IPS-15b (cell line): ENCODE results near the gene SRP72.
"Not testable (repeated sequence)": the region's sequence is repeated elsewhere in the genome, so short reads cannot be mapped to it uniquely, and the experiment has no call there.

Experiments
- H3K27me3 ChIP-seq: one replicate; pipeline ENCODE4 v1.6.1; 2013; ENCODE audit warnings: low read length; ENCODE audit not compliant: control insufficient read depth, insufficient read depth
- H3K36me3 ChIP-seq: one replicate; pipeline ENCODE4 v1.6.1; 2013; ENCODE audit warnings: low read length; ENCODE audit not compliant: control insufficient read depth, insufficient read depth
- H3K4me1 ChIP-seq: one replicate; pipeline ENCODE4 v1.6.1; 2013; ENCODE audit warnings: mild to moderate bottlenecking, low read length; ENCODE audit not compliant: control insufficient read depth, insufficient read depth
- H3K4me3 ChIP-seq: one replicate; pipeline ENCODE4 v1.5.1; 2013; ENCODE audit warnings: low read depth, low read length
- H3K9ac ChIP-seq: one replicate; pipeline ENCODE4 v1.6.1; 2013; ENCODE audit warnings: low read depth, mild to moderate bottlenecking, low read length
- H3K9me3 ChIP-seq: one replicate; pipeline ENCODE4 v1.6.1; 2013; ENCODE audit warnings: mild to moderate bottlenecking, low read length; ENCODE audit not compliant: control insufficient read depth, insufficient read depth

Gene SRP72

DNA sequence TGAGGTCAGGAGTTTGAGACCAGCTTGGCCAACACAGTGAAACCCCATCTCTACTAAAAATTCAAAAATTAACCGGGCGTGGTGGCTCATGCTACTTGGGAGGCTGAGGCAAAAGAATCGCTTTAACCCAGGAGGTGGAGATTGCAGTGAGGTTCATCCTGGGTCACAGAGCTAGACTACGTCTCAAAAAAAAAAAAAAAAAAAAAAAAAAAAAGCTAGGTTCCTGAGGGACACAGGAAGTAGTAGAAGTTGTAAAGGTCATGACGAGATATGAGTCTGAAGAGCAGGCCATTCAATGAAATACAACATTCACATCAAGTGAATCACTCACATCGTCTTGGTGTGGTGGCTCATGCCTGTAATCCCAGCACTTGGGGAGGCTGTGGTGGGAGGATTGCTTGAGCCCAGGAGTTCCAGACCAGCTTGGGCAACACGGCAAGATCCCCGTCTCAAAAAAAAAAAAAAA, 1.1 kb upstream of the SRP72 start:
- H3K9ac ChIP-seq = peak overlapping the region; percentile 93
- not testable (repeated sequence) for H3K27me3 ChIP-seq, H3K36me3 ChIP-seq

GRCh38 chr4:56466910-56467283, 520 bp upstream of the SRP72 start:
- peaks cover 4% of the 10 kb centered on the region for H3K4me1 ChIP-seq
- no peaks in the 10 kb centered on the region for H3K9me3 ChIP-seq
- peaks cover 8% of the 10 kb centered on the region for H3K36me3 ChIP-seq
- peak overlapping the region; percentile 93 for H3K9ac ChIP-seq
- H3K27me3 ChIP-seq = no peaks in the 10 kb centered on the region
- peak overlapping the region; percentile 99 for H3K4me3 ChIP-seq

More for the DNA sequence above, 1.1 kb upstream of the SRP72 start:
- H3K4me1 ChIP-seq, H3K9me3 ChIP-seq: not testable (repeated sequence)
- H3K4me3 ChIP-seq = peak overlapping the region; percentile 99

- H3K9ac ChIP-seq = peak overlapping the region; percentile 93
- H3K9me3 ChIP-seq = no peaks in the 10 kb centered on the region
- peak overlapping the region; percentile 99 for H3K4me3 ChIP-seq
- no peaks in the 10 kb centered on the region for H3K27me3 ChIP-seq
- H3K36me3 ChIP-seq = peaks cover 8% of the 10 kb centered on the region
- peaks cover 4% of the 10 kb centered on the region for H3K4me1 ChIP-seq
Observed at GRCh38 chr4:56468097-56468422, 643 bp downstream of the SRP72 start.

GRCh38 chr4:56469489-56470210, 2.2 kb downstream of the SRP72 start:
- Histone ChIP-seq H3K9me3 (no peaks in the 10 kb centered on the region), H3K27me3 (no peaks in the 10 kb centered on the region), H3K4me3 (no peak overlapping the region), H3K9ac (no peak overlapping the region), H3K4me1 (peaks cover 4% of the 10 kb centered on the region), H3K36me3 (peaks cover 9% of the 10 kb centered on the region)

GRCh38 chr4:56475917-56476316, 8.5 kb downstream of the SRP72 start:
- Histone ChIP-seq H3K27me3 (no peaks in the 10 kb centered on the region), H3K36me3 (peaks cover 20% of the 10 kb centered on the region), H3K9ac (no peak overlapping the region), H3K4me1 (no peaks in the 10 kb centered on the region), H3K9me3 (no peaks in the 10 kb centered on the region), H3K4me3 (no peak overlapping the region)

GRCh38 chr4:56477192-56477702, 9.8 kb downstream of the SRP72 start:
- Histone ChIP-seq H3K27me3 (no peaks in the 10 kb centered on the region), H3K9ac (no peak overlapping the region), H3K9me3 (no peaks in the 10 kb centered on the region), H3K36me3 (peaks cover 15% of the 10 kb centered on the region), H3K4me3 (no peak overlapping the region), H3K4me1 (no peaks in the 10 kb centered on the region)

GRCh38 chr4:56480691-56481090, 13.3 kb downstream of the SRP72 start:
- H3K27me3 ChIP-seq = no peaks in the 10 kb centered on the region
- H3K9ac ChIP-seq = no peak overlapping the region
- H3K36me3 ChIP-seq = peaks cover 14% of the 10 kb centered on the region
- H3K4me3 ChIP-seq = no peak overlapping the region
- no peaks in the 10 kb centered on the region for H3K9me3 ChIP-seq
- no peaks in the 10 kb centered on the region for H3K4me1 ChIP-seq

DNA sequence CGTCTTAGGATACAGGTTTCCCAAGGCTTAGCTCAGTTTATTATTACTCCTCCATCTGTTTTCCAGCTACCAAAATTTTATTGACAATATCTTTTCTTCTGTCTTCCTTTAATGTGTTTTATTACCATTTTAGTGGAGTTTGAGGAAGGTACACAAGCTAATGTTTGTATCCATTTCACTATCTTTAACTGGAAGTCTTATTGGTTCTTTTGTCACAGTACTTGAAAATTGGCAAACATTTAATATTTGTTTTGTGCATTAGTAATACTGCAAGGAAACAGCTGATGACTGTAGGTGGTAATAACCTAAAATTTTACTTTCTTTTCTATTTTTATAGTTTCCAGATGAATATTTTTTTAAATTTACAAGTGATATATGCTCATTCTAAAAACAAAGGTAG, 28.8 kb downstream of the SRP72 start:
- H3K4me3 ChIP-seq = no peak overlapping the region
- no peaks in the 10 kb centered on the region for H3K9me3 ChIP-seq
- no peaks in the 10 kb centered on the region for H3K27me3 ChIP-seq
- no peak overlapping the region for H3K9ac ChIP-seq
- H3K36me3 ChIP-seq = peaks cover 7% of the 10 kb centered on the region
- no peaks in the 10 kb centered on the region for H3K4me1 ChIP-seq

GRCh38 chr4:56505269-56506130, 38.1 kb downstream of the SRP72 start, which contains the start of gene ARL9:
ARL9 (plus strand) TSS chr4:56505791; CDS start chr4:56505863, 72 bp downstream.
- Histone ChIP-seq H3K4me1 (no peaks in the 10 kb centered on the region), H3K36me3 (peaks cover 4% of the 10 kb centered on the region), H3K4me3 (peak within 1 kb of the TSS; percentile 70), H3K27me3 (peaks cover 18% of the 10 kb centered on the region), H3K9ac (no peak within 1 kb of the TSS), H3K9me3 (no peaks in the 10 kb centered on the region)

DNA sequence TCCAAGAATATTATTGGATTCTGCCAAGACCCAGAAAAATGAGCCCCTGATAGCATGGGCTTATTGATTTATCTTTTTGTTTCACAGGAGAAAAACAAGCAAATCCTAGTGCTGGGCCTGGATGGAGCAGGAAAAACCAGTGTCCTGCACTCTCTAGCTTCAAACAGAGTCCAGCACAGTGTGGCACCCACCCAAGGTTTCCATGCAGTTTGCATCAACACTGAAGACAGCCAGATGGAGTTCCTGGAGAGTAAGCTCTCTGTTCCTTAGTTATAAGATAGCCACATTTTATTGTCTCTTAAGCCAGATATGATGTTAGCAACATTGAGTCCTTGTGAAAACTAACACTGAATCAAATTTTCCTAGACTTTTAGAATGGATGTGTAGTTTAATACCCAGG, 43.7 kb downstream of the SRP72 start:
- no peak overlapping the region for H3K9ac ChIP-seq
- H3K4me1 ChIP-seq = no peaks in the 10 kb centered on the region
- no peak overlapping the region for H3K4me3 ChIP-seq
- H3K27me3 ChIP-seq = peaks cover 14% of the 10 kb centered on the region
- H3K9me3 ChIP-seq = no peaks in the 10 kb centered on the region
- no peaks in the 10 kb centered on the region for H3K36me3 ChIP-seq

- Histone ChIP-seq H3K4me3 (no peak overlapping the region), H3K9me3 (no peaks in the 10 kb centered on the region), H3K4me1 (no peaks in the 10 kb centered on the region), H3K36me3 (no peaks in the 10 kb centered on the region), H3K27me3 (peaks cover 4% of the 10 kb centered on the region), H3K9ac (no peak overlapping the region)
Observed at GRCh38 chr4:56512166-56512565, 44.7 kb downstream of the SRP72 start.

DNA sequence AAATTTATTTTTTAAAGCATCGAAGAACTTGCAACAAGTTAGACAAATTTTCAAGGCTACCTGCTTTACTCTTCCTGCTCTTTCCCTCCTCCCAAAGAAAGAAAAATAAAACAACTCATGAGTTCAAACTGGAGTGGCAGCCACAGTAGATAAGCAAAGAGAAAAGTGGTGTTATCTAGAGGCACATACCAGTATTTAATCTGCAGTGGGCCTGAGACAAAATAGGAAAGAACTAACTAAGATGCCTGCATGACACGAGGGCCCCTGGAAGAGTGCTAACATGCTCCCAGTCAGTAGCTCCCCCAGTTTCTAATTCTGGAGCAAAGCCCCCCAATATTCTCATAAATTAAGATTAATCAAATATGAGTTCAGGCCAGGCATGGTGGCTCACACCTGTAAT, 46.1 kb downstream of the SRP72 start:
- H3K9me3 ChIP-seq = no peaks in the 10 kb centered on the region
- no peaks in the 10 kb centered on the region for H3K27me3 ChIP-seq
- no peak overlapping the region for H3K4me3 ChIP-seq
- H3K36me3 ChIP-seq = no peaks in the 10 kb centered on the region
- H3K9ac ChIP-seq = no peak overlapping the region
- no peaks in the 10 kb centered on the region for H3K4me1 ChIP-seq
